HUES64 (cell line): ENCODE measurements around the gene RHEX.
"Not testable (repeated sequence)": the region's sequence is repeated elsewhere in the genome, so short reads cannot be mapped to it uniquely, and the experiment has no call there.

ENCODE experiments used
- H3K27ac ChIP-seq: 2 replicates; pipeline ENCODE4 v1.7.0; 2013; ENCODE audit warnings: low read depth, low read length, inconsistent platforms
- H3K27me3 ChIP-seq: 2 replicates; pipeline ENCODE4 v1.6.1; 2013; ENCODE audit warnings: mild to moderate bottlenecking, low read length; ENCODE audit not compliant: insufficient read depth
- H3K36me3 ChIP-seq: 2 replicates; pipeline ENCODE4 v1.6.1; 2013; ENCODE audit warnings: mild to moderate bottlenecking, low read length; ENCODE audit not compliant: insufficient read depth
- H3K4me1 ChIP-seq: 2 replicates; pipeline ENCODE4 v1.6.1; 2013; ENCODE audit warnings: mild to moderate bottlenecking, low read length, moderate library complexity; ENCODE audit not compliant: insufficient read depth
- H3K4me3 ChIP-seq: 2 replicates; pipeline ENCODE4 v1.5.1; 2013; ENCODE audit warnings: mild to moderate bottlenecking, low read length, moderate library complexity
- H3K9ac ChIP-seq: 2 replicates; pipeline ENCODE4 v1.6.1; 2013; ENCODE audit warnings: mild to moderate bottlenecking, low read depth, low read length
- H3K9me3 ChIP-seq: 2 replicates; pipeline ENCODE4 v1.6.1; 2013; ENCODE audit warnings: low read depth, low read length; ENCODE audit not compliant: insufficient read depth
- WGBS: fragments of 150-250, 120-280 bp; methylation state at CpG from one replicate; pipeline ENCODE4 v1.1.7; 2013; ENCODE audit warnings: missing lambda C conversion rate; 5-methylcytosine and 5-hydroxymethylcytosine counted together

The RHEX gene

GRCh38 chr1:206049919-206050600 lies 2.9 kb upstream of the RHEX start:
- Histone ChIP-seq H3K9ac (no peak overlapping the region), H3K27me3 (no peaks in the 10 kb centered on the region), H3K36me3 (no peaks in the 10 kb centered on the region), H3K27ac (no peak overlapping the region), H3K4me1 (0 out of 2 replicates have a peak, but pooled peaks cover 6% of the 10 kb centered on the region), H3K4me3 (no peak overlapping the region), H3K9me3 (peaks cover 10% of the 10 kb centered on the region; the same call in 1 of the 2 replicates)
- 100% methylated on average over 2 of the region's 3 CpGs for WGBS

GRCh38 chr1:206050655-206051235 lies 2.2 kb upstream of the RHEX start:
- Histone ChIP-seq H3K36me3 (no peaks in the 10 kb centered on the region), H3K9ac (no peak overlapping the region), H3K27me3 (no peaks in the 10 kb centered on the region), H3K9me3 (peaks cover 10% of the 10 kb centered on the region; the same call in 1 of the 2 replicates), H3K4me1 (0 out of 2 replicates have a peak, but pooled peaks cover 3% of the 10 kb centered on the region), H3K4me3 (no peak overlapping the region), H3K27ac (no peak overlapping the region)
- 94% methylated on average over 6 of the region's 6 CpGs for WGBS

- H3K27me3 ChIP-seq, H3K4me1 ChIP-seq, H3K9ac ChIP-seq, H3K4me3 ChIP-seq, H3K36me3 ChIP-seq, H3K9me3 ChIP-seq, H3K27ac ChIP-seq: not testable (repeated sequence)
- WGBS, result 94% methylated on average over 3 of the region's 8 CpGs
Measured at GRCh38 chr1:206052231-206052865, 625 bp upstream of the RHEX start.

- H3K9ac ChIP-seq, H3K27me3 ChIP-seq, H3K27ac ChIP-seq, H3K4me1 ChIP-seq, H3K4me3 ChIP-seq, H3K36me3 ChIP-seq, H3K9me3 ChIP-seq: not testable (repeated sequence)
- 92% methylated on average over 4 of the region's 4 CpGs for WGBS
Measured at GRCh38 chr1:206053616-206054015, 643 bp downstream of the RHEX start.

GRCh38 chr1:206055069-206055625 lies 2.2 kb downstream of the RHEX start:
- 98% methylated on average over 11 of the region's 12 CpGs for WGBS
- H3K27me3 ChIP-seq, H3K36me3 ChIP-seq, H3K4me3 ChIP-seq, H3K4me1 ChIP-seq, H3K27ac ChIP-seq, H3K9ac ChIP-seq, H3K9me3 ChIP-seq: not testable (repeated sequence)

- not testable (repeated sequence) for H3K9ac ChIP-seq, H3K4me1 ChIP-seq, H3K9me3 ChIP-seq, H3K27ac ChIP-seq, H3K4me3 ChIP-seq, H3K36me3 ChIP-seq, H3K27me3 ChIP-seq
- 91% methylated on average over 8 of the region's 8 CpGs for WGBS
Measured at GRCh38 chr1:206055639-206056323, 2.8 kb downstream of the RHEX start.

- H3K27me3 ChIP-seq, H3K36me3 ChIP-seq, H3K9me3 ChIP-seq, H3K27ac ChIP-seq, H3K4me1 ChIP-seq, H3K4me3 ChIP-seq, H3K9ac ChIP-seq: not testable (repeated sequence)
- WGBS, result 88% methylated on average over 4 of the region's 9 CpGs
Measured at GRCh38 chr1:206058289-206058926, 5.4 kb downstream of the RHEX start.

- no peaks in the 10 kb centered on the region for H3K4me1 ChIP-seq
- WGBS, result 83% methylated on average over 1 of the region's 1 CpG
- H3K36me3 ChIP-seq, result no peaks in the 10 kb centered on the region
Measured at GRCh38 chr1:206058927-206059292, 5.9 kb downstream of the RHEX start.

GRCh38 chr1:206059355-206059915 lies 6.5 kb downstream of the RHEX start:
- no peak overlapping the region for H3K4me3 ChIP-seq
- H3K4me1 ChIP-seq, result no peaks in the 10 kb centered on the region
- 72% methylated on average over 3 of the region's 3 CpGs for WGBS
- no peak overlapping the region for H3K9ac ChIP-seq
- H3K27ac ChIP-seq, result no peak overlapping the region
- peaks cover 6% of the 10 kb centered on the region; the same call in 1 of the 2 replicates for H3K9me3 ChIP-seq
- no peaks in the 10 kb centered on the region for H3K27me3 ChIP-seq
- H3K36me3 ChIP-seq, result no peaks in the 10 kb centered on the region

More at GRCh38 chr1:206058927-206059292, 5.9 kb downstream of the RHEX start:
- Histone ChIP-seq H3K9me3 (peaks cover 6% of the 10 kb centered on the region; the same call in 1 of the 2 replicates), H3K9ac (no peak overlapping the region), H3K27me3 (no peaks in the 10 kb centered on the region), H3K4me3 (no peak overlapping the region), H3K27ac (no peak overlapping the region)

- Histone ChIP-seq H3K27ac (no peak overlapping the region), H3K4me1 (no peaks in the 10 kb centered on the region), H3K27me3 (no peaks in the 10 kb centered on the region), H3K9ac (no peak overlapping the region), H3K9me3 (peaks cover 6% of the 10 kb centered on the region; the same call in 1 of the 2 replicates), H3K4me3 (no peak overlapping the region), H3K36me3 (no peaks in the 10 kb centered on the region)
- 79% methylated on average over 2 of the region's 3 CpGs for WGBS
Measured at GRCh38 chr1:206060844-206061243, 7.9 kb downstream of the RHEX start.
